ENCODE data around the gene PYGB.

DNA sequence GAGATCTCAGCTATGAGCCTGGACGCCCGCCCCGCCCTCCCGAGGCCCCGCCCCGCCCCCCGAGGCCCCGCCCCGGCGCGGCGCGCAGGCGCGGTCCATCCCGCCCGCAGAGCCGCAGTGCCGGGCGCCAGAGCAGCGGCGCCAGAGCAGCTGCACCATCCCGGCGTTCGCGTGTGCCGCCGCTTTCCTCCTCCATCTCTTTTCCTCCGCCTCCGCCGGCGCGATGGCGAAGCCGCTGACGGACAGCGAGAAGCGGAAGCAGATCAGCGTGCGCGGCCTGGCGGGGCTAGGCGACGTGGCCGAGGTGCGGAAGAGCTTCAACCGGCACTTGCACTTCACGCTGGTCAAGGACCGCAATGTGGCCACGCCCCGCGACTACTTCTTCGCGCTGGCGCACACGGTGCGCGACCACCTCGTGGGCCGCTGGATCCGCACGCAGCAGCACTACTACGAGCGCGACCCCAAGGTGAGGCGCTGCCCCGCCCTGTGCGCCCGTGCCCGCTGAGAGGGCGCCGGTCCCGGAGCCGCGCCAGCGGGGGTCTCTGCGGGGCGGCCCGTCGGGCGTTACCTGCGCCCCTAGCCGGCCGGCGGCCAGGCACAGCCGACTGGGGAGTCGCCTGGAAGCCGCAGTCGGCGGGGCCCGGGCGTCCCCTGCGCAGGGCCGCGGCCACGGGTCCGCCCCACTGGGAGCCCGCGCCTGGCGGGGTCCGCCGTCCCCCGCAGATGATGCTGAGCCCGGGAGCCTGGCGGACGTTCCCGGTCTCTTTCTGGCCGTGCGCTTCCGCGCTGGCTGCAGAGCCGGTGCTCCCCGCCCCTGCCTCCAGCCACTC lies at the start of gene PYGB:
- TF ChIP-seq, protein P1, sequence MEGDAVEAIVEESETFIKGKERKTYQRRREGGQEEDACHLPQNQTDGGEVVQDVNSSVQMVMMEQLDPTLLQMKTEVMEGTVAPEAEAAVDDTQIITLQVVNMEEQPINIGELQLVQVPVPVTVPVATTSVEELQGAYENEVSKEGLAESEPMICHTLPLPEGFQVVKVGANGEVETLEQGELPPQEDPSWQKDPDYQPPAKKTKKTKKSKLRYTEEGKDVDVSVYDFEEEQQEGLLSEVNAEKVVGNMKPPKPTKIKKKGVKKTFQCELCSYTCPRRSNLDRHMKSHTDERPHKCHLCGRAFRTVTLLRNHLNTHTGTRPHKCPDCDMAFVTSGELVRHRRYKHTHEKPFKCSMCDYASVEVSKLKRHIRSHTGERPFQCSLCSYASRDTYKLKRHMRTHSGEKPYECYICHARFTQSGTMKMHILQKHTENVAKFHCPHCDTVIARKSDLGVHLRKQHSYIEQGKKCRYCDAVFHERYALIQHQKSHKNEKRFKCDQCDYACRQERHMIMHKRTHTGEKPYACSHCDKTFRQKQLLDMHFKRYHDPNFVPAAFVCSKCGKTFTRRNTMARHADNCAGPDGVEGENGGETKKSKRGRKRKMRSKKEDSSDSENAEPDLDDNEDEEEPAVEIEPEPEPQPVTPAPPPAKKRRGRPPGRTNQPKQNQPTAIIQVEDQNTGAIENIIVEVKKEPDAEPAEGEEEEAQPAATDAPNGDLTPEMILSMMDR (IDR thresholded peaks at IDR 0.05) = peak in 1 of 7 experiments; percentile 9
- peak; percentile 84 to 90 (median 85) for TF ChIP-seq POLR2A (IDR thresholded peaks at IDR 0.05)

All from body of pancreas (tissue), 4 donors.